Gastrocnemius medialis (tissue), 4 donors: Measurements from ENCODE around the gene CDC42EP3. TPM values are rescaled to one million over a fixed set of nuclear protein-coding genes. Genes with fewer than 3 reads are reported as not detected.

Source experiments
- ATAC-seq, 2 donors: fragments of 150-250 bp; one replicate each; pipeline ENCODE4 v1.9.1; 2016
- DNase-seq, 2 donors: peaks; one replicate each; pipeline ENCODE4 v3.0.0-alpha.2; 2019
- H3K27ac ChIP-seq, 4 donors: fragments of 200-600 bp; sonication (generic); 1 replicate in 1 of 4; 2 replicates in 3 of 4; pipeline ENCODE4 v1.5.1; 2016 to 2018; ENCODE audit warnings: mild to moderate bottlenecking in 2 of 4, moderate library complexity in 1 of 4
- H3K27me3 ChIP-seq, 3 donors: fragments of 200-600 bp; sonication (generic) in 2 of 3; 1 replicate in 1 of 3; 2 replicates in 2 of 3; pipeline versions ENCODE4 v1.5.1 to v1.6.0; 2016 to 2019; ENCODE audit warnings: mild to moderate bottlenecking in 1 of 3, moderate library complexity in 1 of 3
- H3K36me3 ChIP-seq, 2 donors: fragments of 200-600 bp; sonication (generic) in 1 of 2; one replicate each; pipeline ENCODE4 v1.5.1; 2017 to 2018
- H3K4me1 ChIP-seq, 2 donors: fragments of 200-600 bp; sonication (generic) in 1 of 2; one replicate each; pipeline ENCODE4 v1.5.1; 2016 to 2017; ENCODE audit warnings: mild to moderate bottlenecking in 2 of 2
- H3K4me3 ChIP-seq, 4 donors: fragments of 200-600 bp; sonication (generic) in 3 of 4; 1 replicate in 1 of 4; 2 replicates in 3 of 4; pipeline ENCODE4 v1.5.1; 2016 to 2019; ENCODE audit warnings: mild to moderate bottlenecking in 2 of 4
- H3K9me3 ChIP-seq, 3 donors: fragments of 200-600 bp; sonication (generic) in 2 of 3; 1 replicate in 1 of 3; 2 replicates in 2 of 3; pipeline ENCODE4 v1.5.1; 2016 to 2019
- CTCF ChIP-seq, 5 experiments: fragments of 450-650 bp in 3 of 5; fragments of 200-600 bp in 2 of 5; sonication (generic) in 2 of 5; IDR thresholded peaks in 4 of 5; conservative IDR thresholded peaks in 1 of 5; 1 replicate in 4 of 5; 2 replicates in 1 of 5; pipeline ENCODE4 v1.5.1; 2016 to 2019; ENCODE audit warnings: antibody characterized with exemption in 5 of 5, mild to moderate bottlenecking in 3 of 5, moderate library complexity in 3 of 5
- POLR2A ChIP-seq, 2 donors: fragments of 450-650 bp; IDR thresholded peaks; one replicate each; pipeline ENCODE4 v1.6.1; 2017; ENCODE audit warnings: antibody characterized with exemption in 2 of 2, mild to moderate bottlenecking in 2 of 2, moderate library complexity in 2 of 2
- in situ Hi-C, 4 donors: fragments of 200-750 bp; cut with MboI; loops; one replicate each; pipeline versions ENCODE4 v1.15.0 to v1.8.0; 2017; ENCODE audit warnings: low sequenced_read_pairs in 4 of 4
- intact Hi-C: fragments of 100-400 bp; cut with DNase I; formaldehyde crosslinking; loops from one replicate; pipeline ENCODE4 v1.15.1; 2023; ENCODE audit warnings: low total_unique reads
- total RNA-seq, 4 donors: library from RNA; depleted of rRNA; stranded (reverse); fragments of >200 nt; gene quantifications; one replicate each; pipeline versions ENCODE4 v1.1.0 to v1.2.3, GENCODE V29; 2016

The CDC42EP3 gene
- total RNA-seq, 4 donors from 2014 or later = 20.0 to 90.6 (median 57.2) TPM

GRCh38 chr2:37623971-37624900 is 47.2 kb downstream of the CDC42EP3 start:
- ATAC-seq (no peak), DNase-seq (no peak)
- in situ Hi-C loops = no loop called here
- H3K27me3 ChIP-seq = no peaks in the 10 kb centered on the region
- no peaks in the 10 kb centered on the region for H3K9me3 ChIP-seq
- intact Hi-C loops = no loop called here
- no peak overlapping the region for H3K27ac ChIP-seq
- no peaks in the 10 kb centered on the region for H3K36me3 ChIP-seq
- TF ChIP-seq POLR2A (IDR thresholded peaks at IDR 0.05) = no peak
- no peak for TF ChIP-seq CTCF (IDR thresholded peaks at IDR 0.05 in 4 of 5, conservative IDR thresholded peaks at IDR 0.05 in 1 of 5)
- H3K4me3 ChIP-seq = no peak overlapping the region
- H3K4me1 ChIP-seq = peaks cover 7 to 9% of the 10 kb centered on the region in 2 donors

- TF ChIP-seq CTCF (IDR thresholded peaks at IDR 0.05 in 4 of 5, conservative IDR thresholded peaks at IDR 0.05 in 1 of 5) = no peak
- no peak for TF ChIP-seq POLR2A (IDR thresholded peaks at IDR 0.05)
- DNase-seq (no peak), ATAC-seq (no peak)
- Histone ChIP-seq H3K4me1 (peaks cover 6 to 7% of the 10 kb centered on the region in 2 donors), H3K9me3 (no peaks in the 10 kb centered on the region), H3K36me3 (no peaks in the 10 kb centered on the region), H3K27me3 (no peaks in the 10 kb centered on the region), H3K4me3 (no peak overlapping the region), H3K27ac (no peak overlapping the region)
- intact Hi-C loops (no loop called here), in situ Hi-C loops (no loop called here)
Observed at GRCh38 chr2:37623406-37623805, 48.0 kb downstream of the CDC42EP3 start.

GRCh38 chr2:37622450-37623100 is 48.9 kb downstream of the CDC42EP3 start:
- TF ChIP-seq CTCF (IDR thresholded peaks at IDR 0.05 in 4 of 5, conservative IDR thresholded peaks at IDR 0.05 in 1 of 5) (no peak), POLR2A (IDR thresholded peaks at IDR 0.05) (no peak)
- in situ Hi-C loops (no loop called here), intact Hi-C loops (no loop called here)
- Histone ChIP-seq H3K4me1 (peaks cover 6 to 7% of the 10 kb centered on the region in 2 donors), H3K9me3 (no peaks in the 10 kb centered on the region), H3K27ac (no peak overlapping the region), H3K27me3 (no peaks in the 10 kb centered on the region), H3K36me3 (no peaks in the 10 kb centered on the region), H3K4me3 (no peak overlapping the region)
- no peak for ATAC-seq
- no peak for DNase-seq

GRCh38 chr2:37621199-37621598 is 50.2 kb downstream of the CDC42EP3 start:
- Histone ChIP-seq H3K27me3 (no peaks in the 10 kb centered on the region), H3K9me3 (no peaks in the 10 kb centered on the region), H3K4me3 (no peak overlapping the region), H3K27ac (no peak overlapping the region), H3K36me3 (no peaks in the 10 kb centered on the region), H3K4me1 (peaks cover 4% of the 10 kb centered on the region in 2 donors)
- DNase-seq (no peak), ATAC-seq (no peak)
- no peak for TF ChIP-seq CTCF (IDR thresholded peaks at IDR 0.05 in 4 of 5, conservative IDR thresholded peaks at IDR 0.05 in 1 of 5)
- no peak for TF ChIP-seq POLR2A (IDR thresholded peaks at IDR 0.05)
- in situ Hi-C loops = no loop called here
- intact Hi-C loops = no loop called here
